OCI-LY1 (cell line): ENCODE data around the gene KIZ.

ENCODE experiments used
- CTCF ChIP-seq: fragments of 200-600 bp; sonication (generic), shearing (Covaris generic); IDR thresholded peaks from 2 replicates; pipeline ENCODE4 v1.5.1; 2017; ENCODE audit warnings: mild to moderate bottlenecking, antibody characterized with exemption, low read length, moderate library complexity, mixed read lengths
- EZH2 ChIP-seq: fragments of 200-600 bp; sonication (generic), shearing (Covaris generic); IDR thresholded peaks from 2 replicates; pipeline ENCODE4 v1.8.0; 2017; ENCODE audit warnings: borderline replicate concordance, mixed run types, mild to moderate bottlenecking, antibody characterized with exemption, low read length, moderate library complexity, mixed read lengths

- TF ChIP-seq CTCF (no peak), EZH2 (no peak)
Observed at GRCh38 chr20:21209668-21210067, 83.8 kb downstream of the KIZ start.
